ENCODE results near the gene USP50. TPM values are rescaled to one million over a fixed set of nuclear protein-coding genes. Genes with fewer than 3 reads are reported as not detected.

USP50 gene
- polyA plus RNA-seq, 2 of the 4 experiments (the other 2 are of a cell fraction): 0.14 TPM; not detected in 1

- TF ChIP-seq BHLHE40 (IDR thresholded peaks at IDR 0.05; ENCODE audit: low read depth, low read length) (no peak), TP53 (CRISPR knock-in tag; IDR thresholded peaks at IDR 0.05) (no peak), NPAS2 (CRISPR knock-in tag; IDR thresholded peaks at IDR 0.05; ENCODE audit: borderline replicate concordance) (no peak), ATOH8 (CRISPR knock-in tag; IDR thresholded peaks at IDR 0.05; ENCODE audit: low read depth) (no peak), KDM5A (IDR thresholded peaks at IDR 0.05) (no peak), MAZ (IDR thresholded peaks at IDR 0.05; ENCODE audit: borderline replicate concordance, low read depth, low read length) (no peak), RAD21 (conservative IDR thresholded peaks at IDR 0.05 in 1 of 2, IDR thresholded peaks at IDR 0.05 in 1 of 2) (no peak), HOXB5 (CRISPR knock-in tag; IDR thresholded peaks at IDR 0.05) (no peak), POLR2A (IDR thresholded peaks at IDR 0.05; ENCODE audit: low read length) (no peak), EP300 (IDR thresholded peaks at IDR 0.05) (no peak), CHD4 (IDR thresholded peaks at IDR 0.05; ENCODE audit: borderline replicate concordance) (no peak), RNF2 (IDR thresholded peaks at IDR 0.05; ENCODE audit: borderline replicate concordance, low read depth) (no peak), FOXS1 (CRISPR knock-in tag; IDR thresholded peaks at IDR 0.05) (no peak), ZSCAN20 (CRISPR knock-in tag; IDR thresholded peaks at IDR 0.05) (no peak), RARB (CRISPR knock-in tag; IDR thresholded peaks at IDR 0.05) (no peak), ZC3H11A (IDR thresholded peaks at IDR 0.05) (no peak), SMC3 (IDR thresholded peaks at IDR 0.05) (no peak), JUNB (IDR thresholded peaks at IDR 0.05) (no peak)
- TF ChIP-seq, protein P1, sequence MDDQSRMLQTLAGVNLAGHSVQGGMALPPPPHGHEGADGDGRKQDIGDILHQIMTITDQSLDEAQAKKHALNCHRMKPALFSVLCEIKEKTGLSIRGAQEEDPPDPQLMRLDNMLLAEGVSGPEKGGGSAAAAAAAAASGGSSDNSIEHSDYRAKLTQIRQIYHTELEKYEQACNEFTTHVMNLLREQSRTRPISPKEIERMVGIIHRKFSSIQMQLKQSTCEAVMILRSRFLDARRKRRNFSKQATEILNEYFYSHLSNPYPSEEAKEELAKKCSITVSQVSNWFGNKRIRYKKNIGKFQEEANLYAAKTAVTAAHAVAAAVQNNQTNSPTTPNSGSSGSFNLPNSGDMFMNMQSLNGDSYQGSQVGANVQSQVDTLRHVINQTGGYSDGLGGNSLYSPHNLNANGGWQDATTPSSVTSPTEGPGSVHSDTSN (IDR thresholded peaks at IDR 0.05): no peak
- Histone ChIP-seq H3K4me1 (no peaks in the 10 kb centered on the region), H3K4me2 (no peak overlapping the region), H3K9me3 (no peaks in the 10 kb centered on the region), H3K4me3 (no peak overlapping the region), H3K27ac (no peak overlapping the region)
- ATAC-seq: no peak
- ChIA-PET POLR2A (interaction anchor here (1.2 kb wide), 1 partner anchor 14 kb away, joined by 7 read pairs; no protein-coding TSS in a partner anchor), CTCF (no interaction called here)
- no peak for FAIRE-seq
- DNase-seq (ENCODE audit: low read depth in 1 of 2, low spot score in 1 of 2): no peak
Measured at GRCh38 chr15:50487287-50487686, 59.2 kb downstream of the USP50 start.

- CTCF ChIA-PET: no interaction called here
- WGBS (ENCODE audit: missing lambda C conversion rate): 94% methylated on average over 3 of the region's 3 CpGs
- no peak overlapping the region for H3K4me3 ChIP-seq
- ATAC-seq: no peak
- no peaks in the 10 kb centered on the region for H3K9me3 ChIP-seq
- FAIRE-seq: no peak
- POLR2A ChIA-PET: no interaction called here
- no peaks in the 10 kb centered on the region for H3K4me1 ChIP-seq
- no peak overlapping the region for H3K27ac ChIP-seq
- no peak for TF ChIP-seq TP53 (CRISPR knock-in tag; IDR thresholded peaks at IDR 0.05)
- TF ChIP-seq HDAC2 (IDR thresholded peaks at IDR 0.05): no peak
- no peak for TF ChIP-seq RFX5 (IDR thresholded peaks at IDR 0.05)
- no peak for TF ChIP-seq HOXB5 (CRISPR knock-in tag; IDR thresholded peaks at IDR 0.05)
- TF ChIP-seq CHD4 (IDR thresholded peaks at IDR 0.05; ENCODE audit: borderline replicate concordance): no peak
- TF ChIP-seq RCOR1 (IDR thresholded peaks at IDR 0.05; ENCODE audit: low read depth, low read length): no peak
- TF ChIP-seq NPAS2 (CRISPR knock-in tag; IDR thresholded peaks at IDR 0.05; ENCODE audit: borderline replicate concordance): no peak
- no peak for TF ChIP-seq EP300 (IDR thresholded peaks at IDR 0.05)
- TF ChIP-seq NR3C1 (IDR thresholded peaks at IDR 0.05): no peak
- no peak for TF ChIP-seq ZFP36 (IDR thresholded peaks at IDR 0.05; ENCODE audit: borderline replicate concordance, partially characterized antibody)
- TF ChIP-seq JUN (IDR thresholded peaks at IDR 0.05): no peak
- TF ChIP-seq HMGXB4 (CRISPR knock-in tag; IDR thresholded peaks at IDR 0.05; ENCODE audit: borderline replicate concordance): no peak
- TF ChIP-seq, protein P2, sequence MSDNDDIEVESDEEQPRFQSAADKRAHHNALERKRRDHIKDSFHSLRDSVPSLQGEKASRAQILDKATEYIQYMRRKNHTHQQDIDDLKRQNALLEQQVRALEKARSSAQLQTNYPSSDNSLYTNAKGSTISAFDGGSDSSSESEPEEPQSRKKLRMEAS (IDR thresholded peaks at IDR 0.05): no peak
- no peak for TF ChIP-seq POLR2AphosphoS2 (conservative IDR thresholded peaks at IDR 0.05; ENCODE audit: low read length)
- TF ChIP-seq CEBPB (IDR thresholded peaks at IDR 0.05): no peak
- TF ChIP-seq RAD21 (conservative IDR thresholded peaks at IDR 0.05 in 1 of 2, IDR thresholded peaks at IDR 0.05 in 1 of 2): no peak
- TF ChIP-seq, protein P3, sequence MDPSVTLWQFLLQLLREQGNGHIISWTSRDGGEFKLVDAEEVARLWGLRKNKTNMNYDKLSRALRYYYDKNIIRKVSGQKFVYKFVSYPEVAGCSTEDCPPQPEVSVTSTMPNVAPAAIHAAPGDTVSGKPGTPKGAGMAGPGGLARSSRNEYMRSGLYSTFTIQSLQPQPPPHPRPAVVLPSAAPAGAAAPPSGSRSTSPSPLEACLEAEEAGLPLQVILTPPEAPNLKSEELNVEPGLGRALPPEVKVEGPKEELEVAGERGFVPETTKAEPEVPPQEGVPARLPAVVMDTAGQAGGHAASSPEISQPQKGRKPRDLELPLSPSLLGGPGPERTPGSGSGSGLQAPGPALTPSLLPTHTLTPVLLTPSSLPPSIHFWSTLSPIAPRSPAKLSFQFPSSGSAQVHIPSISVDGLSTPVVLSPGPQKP (IDR thresholded peaks at IDR 0.05; ENCODE audit: low read depth, low read length): no peak
- no peak overlapping the region for H3K4me2 ChIP-seq
- no peak for DNase-seq (ENCODE audit: low read depth in 1 of 2, low spot score in 1 of 2)
Measured at GRCh38 chr15:50485389-50485788, 61.1 kb downstream of the USP50 start.
